GM10266 (cell line): ENCODE data around the gene SKAP2.

Experiments
- DNase-seq: peaks from one replicate; pipeline ENCODE4 v3.0.0; 2012; ENCODE audit errors: extremely low spot score
- TF ChIP-seq, protein P1 (sequence below): IDR thresholded peaks from 2 replicates; pipeline ENCODE4 v1.5.1; 2012; ENCODE audit warnings: mild to moderate bottlenecking, low read depth; ENCODE audit not compliant: control insufficient read depth, insufficient read depth; ENCODE audit errors: missing control alignments

The SKAP2 gene

DNA sequence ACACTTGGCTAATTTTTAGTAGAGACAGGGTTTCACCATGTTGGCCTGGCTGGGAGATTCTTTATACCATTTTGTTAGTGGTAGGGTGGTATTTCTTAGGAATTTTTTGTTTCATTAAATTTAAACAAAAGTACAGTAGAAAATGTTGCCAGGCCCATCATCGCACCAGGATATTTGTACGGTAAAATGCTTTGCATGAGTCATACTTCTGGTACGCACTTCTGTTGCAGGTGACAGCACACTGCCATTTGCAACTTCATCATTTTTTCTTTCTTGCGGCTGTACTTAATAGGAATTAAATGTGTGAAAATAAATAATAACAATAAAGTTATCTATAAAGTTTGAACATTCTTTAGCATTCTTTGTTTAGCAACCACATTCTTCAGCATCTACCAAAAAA lies 195.6 kb downstream of the SKAP2 start:
- DNase-seq: no peak
- TF ChIP-seq, protein P1, sequence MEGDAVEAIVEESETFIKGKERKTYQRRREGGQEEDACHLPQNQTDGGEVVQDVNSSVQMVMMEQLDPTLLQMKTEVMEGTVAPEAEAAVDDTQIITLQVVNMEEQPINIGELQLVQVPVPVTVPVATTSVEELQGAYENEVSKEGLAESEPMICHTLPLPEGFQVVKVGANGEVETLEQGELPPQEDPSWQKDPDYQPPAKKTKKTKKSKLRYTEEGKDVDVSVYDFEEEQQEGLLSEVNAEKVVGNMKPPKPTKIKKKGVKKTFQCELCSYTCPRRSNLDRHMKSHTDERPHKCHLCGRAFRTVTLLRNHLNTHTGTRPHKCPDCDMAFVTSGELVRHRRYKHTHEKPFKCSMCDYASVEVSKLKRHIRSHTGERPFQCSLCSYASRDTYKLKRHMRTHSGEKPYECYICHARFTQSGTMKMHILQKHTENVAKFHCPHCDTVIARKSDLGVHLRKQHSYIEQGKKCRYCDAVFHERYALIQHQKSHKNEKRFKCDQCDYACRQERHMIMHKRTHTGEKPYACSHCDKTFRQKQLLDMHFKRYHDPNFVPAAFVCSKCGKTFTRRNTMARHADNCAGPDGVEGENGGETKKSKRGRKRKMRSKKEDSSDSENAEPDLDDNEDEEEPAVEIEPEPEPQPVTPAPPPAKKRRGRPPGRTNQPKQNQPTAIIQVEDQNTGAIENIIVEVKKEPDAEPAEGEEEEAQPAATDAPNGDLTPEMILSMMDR: no peak

DNA sequence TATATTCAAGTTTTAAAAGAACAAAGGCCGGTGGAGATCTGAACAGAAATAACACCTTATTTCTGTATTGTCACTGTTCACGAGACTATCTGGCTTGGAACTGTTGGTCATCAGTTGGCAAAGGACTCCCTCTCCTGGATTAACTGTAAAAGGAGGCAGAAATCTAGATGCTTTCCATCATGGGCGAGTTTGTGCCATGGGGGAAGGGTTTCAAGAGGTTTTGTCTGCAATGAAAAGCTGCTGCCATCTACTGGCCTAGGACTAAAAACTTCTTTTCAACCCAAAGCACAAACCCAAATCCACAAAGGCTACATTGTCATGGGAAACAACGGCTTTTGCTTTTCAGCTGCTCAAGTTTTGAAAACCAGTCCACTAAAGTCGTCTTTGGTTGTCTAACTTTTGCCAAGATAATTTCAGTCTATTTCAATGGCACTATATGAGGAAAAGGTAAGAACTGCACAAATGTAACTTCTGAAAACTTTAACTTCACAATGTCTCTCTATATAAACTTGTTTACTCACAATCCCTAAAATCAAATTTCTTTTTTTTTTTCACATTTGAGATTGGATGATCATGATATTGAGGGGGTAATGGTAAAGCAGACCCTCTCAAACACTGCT lies 196.8 kb downstream of the SKAP2 start:
- TF ChIP-seq, protein P1: peak; percentile 65
- DNase-seq: peak; percentile 32

DNA sequence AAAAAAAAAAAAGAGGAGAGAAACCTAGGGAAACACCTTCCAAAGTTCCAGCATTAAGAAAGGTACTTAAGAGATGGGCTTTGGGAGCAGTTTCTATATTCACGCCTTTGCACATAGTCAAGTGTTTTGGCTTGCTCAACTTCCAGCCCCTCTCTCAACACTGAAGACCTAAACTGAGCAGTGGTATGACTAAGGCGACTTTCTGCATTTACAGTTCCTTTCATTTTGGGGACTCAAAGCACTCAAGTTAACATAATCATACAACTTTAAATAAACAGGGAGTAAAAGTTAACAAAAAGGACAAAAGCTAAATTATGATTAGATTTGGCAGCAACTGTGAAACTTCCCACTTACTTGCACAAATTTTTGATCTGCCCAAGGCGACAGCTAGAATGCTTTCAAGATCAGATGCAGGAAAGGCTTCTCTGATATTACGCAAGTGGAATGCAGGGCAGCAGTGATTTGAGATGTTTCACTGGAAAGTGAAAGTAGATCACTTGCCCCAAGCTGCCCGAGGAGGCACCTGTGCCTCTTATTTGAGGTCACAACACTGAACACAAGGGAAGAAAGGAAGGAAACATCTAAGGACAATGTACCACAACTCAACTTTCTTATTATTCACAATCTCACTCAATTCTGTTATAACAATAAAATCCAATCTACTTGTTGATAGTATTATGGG lies 199.5 kb downstream of the SKAP2 start:
- TF ChIP-seq, protein P1: no peak
- DNase-seq: no peak

DNA sequence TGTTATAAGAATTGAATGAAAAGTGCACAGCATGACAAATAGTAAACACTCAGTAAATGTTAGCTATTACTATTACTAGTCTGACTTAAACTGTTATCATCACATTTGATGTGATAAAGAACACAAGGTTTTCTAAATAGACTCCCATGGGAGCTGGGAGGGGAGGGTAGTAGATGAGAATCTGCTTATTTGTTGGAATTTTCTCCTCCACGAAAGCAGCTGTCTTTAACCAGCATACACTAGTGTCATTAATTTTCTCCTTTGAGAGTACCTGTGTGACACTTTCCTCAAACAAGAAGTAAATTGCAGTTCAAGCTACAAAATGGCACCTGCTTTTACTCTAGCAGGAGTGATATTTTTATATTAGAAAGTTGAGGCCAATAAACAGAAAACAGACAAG lies 200.1 kb downstream of the SKAP2 start:
- TF ChIP-seq, protein P1: no peak
- no peak for DNase-seq

DNA sequence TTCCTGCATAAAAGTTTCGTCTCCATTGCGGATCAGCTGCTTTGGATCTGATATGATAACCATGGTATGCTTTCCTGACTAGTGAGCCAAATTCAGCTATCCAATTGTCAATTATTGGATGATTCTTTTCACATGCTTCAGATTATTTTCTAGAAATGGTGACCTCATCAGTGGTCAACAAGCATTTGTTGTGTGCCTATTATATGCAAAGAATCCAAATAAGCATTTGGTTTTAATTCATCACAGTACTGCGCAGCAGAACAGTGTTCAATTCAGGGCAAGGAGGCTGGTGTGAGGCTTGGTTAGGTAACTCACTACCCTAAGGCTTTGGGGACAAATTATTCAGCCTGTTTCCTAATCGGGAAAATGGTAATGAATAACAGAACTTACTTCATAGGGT lies 200.5 kb downstream of the SKAP2 start:
- TF ChIP-seq, protein P1: no peak
- no peak for DNase-seq

DNA sequence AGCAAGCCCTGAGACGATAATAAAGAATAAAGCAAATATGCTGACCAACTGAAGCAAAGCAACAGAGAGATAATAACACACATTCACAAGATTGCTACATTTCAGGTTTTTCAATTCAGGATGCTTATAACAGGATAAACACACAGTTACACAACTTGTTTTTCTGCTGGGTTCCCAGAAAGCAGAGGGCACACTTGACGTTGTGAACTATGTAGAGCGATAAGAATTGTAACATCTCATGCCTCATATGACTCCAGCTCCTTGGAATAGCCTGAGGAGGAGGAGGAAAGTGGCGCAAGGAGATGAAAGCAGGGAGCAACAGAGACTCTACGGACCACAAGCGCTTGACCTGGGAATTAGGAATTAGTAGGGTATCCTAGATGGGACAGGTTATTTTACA lies 201.7 kb downstream of the SKAP2 start:
- TF ChIP-seq, protein P1: no peak
- no peak for DNase-seq

DNA sequence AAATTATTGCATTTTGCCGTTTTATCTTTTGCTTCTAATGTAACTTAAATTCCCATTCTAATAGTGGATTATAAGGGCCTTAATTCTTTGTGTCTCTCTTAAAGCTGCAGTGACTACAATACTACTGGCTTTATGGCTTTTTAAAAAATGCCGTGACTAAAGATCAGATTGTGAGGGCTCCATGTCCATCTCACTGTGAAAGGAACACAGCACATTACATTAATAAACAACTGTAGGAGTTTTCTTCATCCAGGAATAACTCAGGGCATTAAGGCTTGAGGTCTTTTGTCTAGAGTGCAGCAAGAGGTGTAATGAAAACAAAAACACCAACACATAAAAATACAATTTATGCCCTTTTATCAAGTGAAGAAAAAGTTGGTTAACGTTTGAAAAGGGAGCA lies 205.3 kb downstream of the SKAP2 start:
- DNase-seq: no peak
- TF ChIP-seq, protein P1: no peak
